NCI-H2107 treated with DMSO at 0.1 percent for 48 hours (cell line): ENCODE results near the gene NUF2.
"Not testable (repeated sequence)": the region's sequence is repeated elsewhere in the genome, so short reads cannot be mapped to it uniquely, and the experiment has no call there.

ENCODE experiments used
- DNase-seq: peaks from one replicate; lab custom pipeline; 2025; ENCODE audit not compliant: unreplicated experiment; lab: John Stamatoyannopoulos, UW

NUF2 gene

GRCh38 chr1:163321311-163322305 is at the start of gene NUF2:
Gene NUF2 (plus strand): TSS chr1:163321954. CDS start chr1:163326052, 4,098 bp downstream.
- DNase-seq = peak; percentile 97

GRCh38 chr1:163273766-163274441 is 47.9 kb upstream of the NUF2 start:
- no peak for DNase-seq

DNA sequence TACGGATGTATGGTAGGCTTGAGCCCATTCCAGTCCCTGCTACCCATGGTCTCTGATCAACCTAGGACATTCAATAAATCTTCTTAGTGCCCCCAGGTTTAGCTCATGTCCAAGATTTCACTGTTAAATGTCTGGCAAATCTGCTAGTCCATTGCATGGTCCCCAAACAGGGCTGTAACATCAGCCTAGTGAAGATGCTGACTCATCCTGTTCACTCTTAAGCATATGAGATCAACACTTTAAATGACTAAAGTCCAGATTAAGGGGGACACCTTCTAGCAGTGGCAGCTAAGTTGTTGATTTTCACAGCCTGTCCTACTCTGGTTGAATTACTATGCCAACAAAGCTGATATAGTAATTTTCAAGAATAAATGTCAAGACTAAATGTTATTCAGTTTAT is 46.5 kb upstream of the NUF2 start:
- DNase-seq = no peak

DNA sequence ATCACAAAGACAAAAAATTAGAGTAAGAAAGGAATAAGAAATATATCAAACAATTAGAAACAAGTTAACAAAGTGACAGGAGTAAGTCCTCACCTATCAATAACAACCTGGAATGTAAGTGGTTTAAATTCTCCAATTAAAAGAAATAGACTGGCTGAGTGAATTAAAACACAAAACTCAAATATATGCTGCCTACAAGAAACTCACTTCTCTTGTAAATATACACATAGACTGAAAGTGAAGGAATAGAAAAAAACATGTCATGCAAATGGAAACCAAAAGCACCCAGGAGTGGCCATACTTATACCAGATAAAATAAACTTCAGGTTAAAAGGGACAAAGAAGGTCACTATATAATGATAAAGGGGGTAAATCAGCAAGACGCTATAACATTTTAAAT is 43.2 kb upstream of the NUF2 start:
- DNase-seq = no peak

DNA sequence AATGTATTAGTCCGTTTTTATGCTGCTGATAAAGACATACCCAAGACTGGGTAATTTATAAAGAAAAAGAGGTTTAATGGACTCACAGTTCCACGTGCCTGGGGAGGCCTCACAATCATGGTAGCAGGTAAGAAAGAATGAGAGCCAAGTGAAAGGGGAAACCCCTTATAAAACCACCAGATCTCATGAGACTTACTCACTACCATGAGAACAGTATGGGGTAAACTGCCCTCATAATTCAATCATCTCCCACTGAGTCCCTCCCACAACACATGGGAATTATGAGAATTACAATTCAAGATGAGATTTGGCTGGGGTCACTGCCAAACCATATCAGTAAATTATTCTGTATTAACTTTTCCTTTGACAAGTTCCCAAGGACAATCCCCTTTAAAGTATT is 36.9 kb upstream of the NUF2 start:
- DNase-seq = not testable (repeated sequence)

- peak; percentile 96 for DNase-seq
Measured at GRCh38 chr1:163290025-163290640, 31.6 kb upstream of the NUF2 start.

DNA sequence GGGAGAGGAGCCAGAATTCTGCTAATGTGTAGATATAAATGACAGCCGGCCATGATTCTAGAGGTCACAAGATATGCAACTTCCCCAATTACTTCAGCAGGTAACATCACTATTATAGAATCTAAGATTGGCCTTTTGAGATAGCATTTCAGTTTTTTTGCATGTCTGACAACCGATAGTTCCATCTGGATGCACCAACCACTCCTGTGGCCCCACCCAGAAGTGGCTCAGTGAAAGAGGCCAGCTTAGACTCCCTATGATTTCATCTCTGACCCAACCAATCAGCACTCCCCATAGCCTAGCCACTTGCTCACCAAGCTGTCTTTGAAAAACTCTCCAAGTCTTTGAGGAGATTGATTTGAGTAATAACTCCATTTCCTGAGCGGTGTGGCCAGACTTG is 30.3 kb upstream of the NUF2 start:
- no peak for DNase-seq

GRCh38 chr1:163292153-163292552 is 29.6 kb upstream of the NUF2 start:
- DNase-seq = not testable (repeated sequence)

GRCh38 chr1:163293497-163293896 is 28.3 kb upstream of the NUF2 start:
- not testable (repeated sequence) for DNase-seq

- DNase-seq = no peak
Measured at GRCh38 chr1:163295949-163296348, 25.8 kb upstream of the NUF2 start.

DNA sequence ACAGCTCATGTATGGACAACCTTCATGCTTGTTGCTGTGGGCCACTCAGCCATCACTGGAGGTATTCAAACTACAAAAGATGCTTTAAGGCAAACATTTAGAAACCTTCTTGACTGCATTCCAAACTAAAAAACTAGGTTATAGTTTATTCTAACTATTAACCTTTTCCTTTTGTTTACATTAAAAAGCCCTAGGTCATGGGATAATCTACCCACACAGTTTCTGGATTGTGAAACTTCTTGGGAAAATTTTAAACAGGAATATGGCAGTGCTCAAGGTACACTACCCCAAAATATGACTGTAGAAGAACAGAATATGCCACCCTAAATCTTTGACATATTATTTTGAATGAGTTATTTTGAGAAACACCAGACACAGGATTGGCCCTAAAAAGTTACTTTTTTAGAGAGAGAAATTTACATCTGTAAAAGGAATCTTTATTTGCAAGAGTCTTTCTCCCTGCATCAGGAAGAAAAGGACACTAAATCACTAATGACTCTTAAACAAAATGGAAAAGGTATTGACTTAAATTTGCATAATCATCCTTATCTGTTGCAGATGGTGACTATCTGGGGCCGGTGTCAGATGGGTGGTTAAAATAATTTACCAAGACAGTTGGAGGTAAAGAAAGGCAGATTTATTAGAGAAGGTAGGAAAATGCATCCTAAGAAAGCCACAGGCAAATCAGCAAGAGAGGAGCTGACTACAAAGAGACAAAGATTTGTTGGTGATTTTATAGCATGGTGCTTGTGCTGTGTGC is 25.1 kb upstream of the NUF2 start:
- no peak for DNase-seq

GRCh38 chr1:163298365-163298764 is 23.4 kb upstream of the NUF2 start:
- no peak for DNase-seq

DNA sequence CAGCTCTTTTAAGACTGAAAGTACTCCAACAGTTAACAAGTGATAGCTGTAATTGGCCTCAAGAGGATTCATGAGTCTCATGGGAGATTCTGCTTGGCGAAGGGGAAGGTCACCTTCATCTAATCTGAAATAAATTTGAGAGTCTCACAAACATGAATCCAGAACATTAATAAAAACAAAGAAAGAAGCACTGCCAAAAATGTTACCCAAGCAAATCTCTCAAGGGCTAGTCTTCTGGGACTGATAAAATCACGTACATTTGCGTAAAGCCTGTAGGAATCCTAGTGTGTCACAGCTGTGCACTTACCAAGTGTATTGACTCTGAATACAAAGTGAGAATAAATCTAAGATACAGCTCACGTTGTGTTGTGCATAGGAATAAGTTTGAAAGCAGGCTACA is 21.2 kb upstream of the NUF2 start:
- DNase-seq = peak; percentile 20

DNA sequence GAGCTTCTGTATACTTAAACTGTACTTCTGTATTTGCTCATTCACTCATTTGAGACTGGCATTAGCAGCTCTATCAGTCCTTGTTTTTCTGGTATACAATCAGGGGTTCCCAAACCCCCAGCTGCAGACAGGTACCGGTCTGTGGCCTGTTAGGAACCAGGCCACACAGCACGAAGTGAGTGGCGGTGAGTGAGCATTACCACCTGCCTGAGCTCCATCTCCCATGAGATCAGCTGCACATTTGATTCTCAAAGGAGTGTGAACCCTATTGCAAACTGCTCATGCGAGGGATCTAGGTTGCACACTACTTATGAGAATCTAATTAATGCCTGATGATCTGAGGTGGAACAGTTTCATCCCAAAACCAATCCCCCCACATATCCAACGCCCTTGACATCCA is 18.2 kb upstream of the NUF2 start:
- DNase-seq = no peak

DNA sequence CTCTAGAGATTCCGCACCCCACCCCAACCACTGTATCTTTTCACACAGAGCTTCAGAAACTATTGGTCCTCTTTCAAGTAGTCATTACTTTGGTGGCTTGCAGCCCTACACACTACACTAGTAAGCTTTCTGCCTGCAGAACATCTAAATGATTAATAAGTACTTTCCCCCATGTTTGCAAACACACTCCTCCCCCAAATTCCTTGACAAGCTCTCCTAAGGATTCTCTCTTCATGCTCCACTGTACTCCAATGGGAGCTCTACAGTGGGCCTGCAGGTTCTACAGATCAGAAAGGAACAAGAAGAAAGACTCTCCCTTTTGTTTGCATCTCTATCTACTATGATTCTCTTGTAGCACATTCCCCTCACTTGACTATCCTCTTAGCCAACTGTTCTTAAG is 16.3 kb upstream of the NUF2 start:
- DNase-seq = no peak

GRCh38 chr1:163307479-163308171 is 14.1 kb upstream of the NUF2 start:
- no peak for DNase-seq

DNA sequence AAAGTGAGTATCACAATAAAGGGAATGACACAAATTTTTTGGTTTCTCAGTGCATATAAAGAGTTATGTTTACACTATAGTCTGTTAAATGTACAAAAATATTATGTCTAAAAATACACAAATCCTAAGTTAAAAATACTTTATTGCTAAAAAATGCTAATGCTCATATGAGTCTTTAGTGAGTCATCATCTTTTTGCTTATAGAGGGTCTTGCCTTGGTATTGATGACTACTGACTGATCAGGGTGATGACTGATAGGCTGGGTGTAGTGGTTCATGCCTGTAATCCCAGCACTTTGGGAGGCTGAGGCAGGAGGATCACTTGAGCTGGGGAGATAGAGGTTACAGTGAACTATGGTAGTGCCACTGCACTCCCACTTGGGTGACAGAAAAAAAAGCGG is 12.9 kb upstream of the NUF2 start:
- DNase-seq = no peak

- peak; percentile 40 for DNase-seq
Measured at GRCh38 chr1:163315773-163316374, 5.9 kb upstream of the NUF2 start.

DNA sequence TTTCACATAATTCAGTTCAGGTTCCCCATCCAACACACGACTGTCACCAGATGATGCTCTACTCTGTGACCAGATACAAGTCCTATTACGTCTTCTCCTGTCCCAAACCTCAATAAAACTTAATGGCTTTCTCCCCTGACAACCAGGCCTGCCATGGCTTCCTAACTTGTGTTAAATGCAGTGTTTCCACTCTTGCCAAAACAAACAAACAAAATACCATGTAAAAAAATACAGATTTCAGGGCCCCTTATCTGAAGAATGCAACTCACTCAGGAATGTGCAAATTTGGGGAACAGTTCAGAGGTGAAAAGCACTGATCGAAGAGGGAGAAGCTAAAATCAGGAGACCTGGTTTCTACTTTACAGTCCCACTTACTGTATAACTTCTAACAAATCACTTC is 863 bp upstream of the NUF2 start:
- no peak for DNase-seq

GRCh38 chr1:163323339-163323738 is 1.6 kb downstream of the NUF2 start:
- not testable (repeated sequence) for DNase-seq
